HCT116 (cell line): Measurements from ENCODE around the gene IZUMO4. TPM values are rescaled to one million over a fixed set of nuclear protein-coding genes. Genes with fewer than 3 reads are reported as not detected.

ENCODE experiments used
- ATAC-seq: fragments of 200-7000 bp; cut with Tn5 transposase; 2 replicates; pipeline ENCODE4 v1.9.1; 2020; ENCODE audit warnings: mild to moderate bottlenecking, moderate library complexity
- BruUV-seq: library from RNA; stranded (reverse); fragments of 400-500 nt; replicated peaks from 2 replicates; lab custom pipeline; 2021; lab: Mats Ljungman, UMichigan
- CTCF ChIA-PET: fragments of 300-600 bp; sonication (Branson Sonifier 250); formaldehyde crosslinking; loops from one replicate; lab custom pipeline; 2021; ENCODE audit warnings: antibody characterized with exemption; lab: Charles Lee
- POLR2A ChIA-PET: fragments of 300-600, 350-600 bp; sonication (Branson Sonifier 250); formaldehyde crosslinking; loops from one replicate; lab custom pipeline; 2021; ENCODE audit warnings: antibody characterized with exemption; lab: Charles Lee
- RAD21 ChIA-PET, 2 experiments: fragments of 300-600 bp; sonication (Branson Sonifier 250); formaldehyde crosslinking; loops; one replicate each; lab custom pipeline; 2023; ENCODE audit warnings: low total read pairs in 2 of 2; ENCODE audit not compliant: uncharacterized antibody in 2 of 2, unreplicated experiment in 2 of 2, low non-redundant PET in 1 of 2; lab: Charles Lee
- DNase-seq: peaks from one replicate; pipeline ENCODE4 v3.0.0-alpha.2; 2010; ENCODE audit warnings: low read depth, low spot score
- H2AFZ ChIP-seq: fragments of 200-600 bp; shearing (Covaris generic), sonication (generic); 2 replicates; pipeline ENCODE4 v1.6.1; 2017; ENCODE audit warnings: low read depth, mixed run types, mixed read lengths, antibody characterized with exemption, low read length; ENCODE audit not compliant: poor library complexity, severe bottlenecking
- H3K27ac ChIP-seq: 2 replicates; pipeline ENCODE4 v1.5.1; 2012; ENCODE audit warnings: low read depth, low read length
- H3K27me3 ChIP-seq: fragments of 200-600 bp; sonication (generic); 2 replicates; pipeline ENCODE4 v1.6.1; 2016; ENCODE audit warnings: mixed run types, low read length, mixed read lengths; ENCODE audit not compliant: insufficient read depth
- H3K36me3 ChIP-seq, 2 experiments: fragments of 200-500 bp in 1 of 2; fragments of 200-600 bp in 1 of 2; sonication (Bioruptor generic) in 1 of 2; sonication (generic) in 1 of 2; 2 replicates each; pipeline versions ENCODE4 v1.5.1 to v1.6.1; 2014 to 2016; ENCODE audit warnings: low read length in 2 of 2, inconsistent platforms in 1 of 2, mixed read lengths in 1 of 2, mixed run types in 1 of 2; ENCODE audit not compliant: insufficient read depth in 2 of 2, control insufficient read depth in 1 of 2
- H3K4me1 ChIP-seq, 2 experiments: fragments of 200-600 bp in 1 of 2; sonication (generic) in 1 of 2; 2 replicates each; pipeline versions ENCODE4 v1.5.1 to v1.6.1; 2012 to 2017; ENCODE audit warnings: low read length in 2 of 2, inconsistent platforms in 1 of 2, mild to moderate bottlenecking in 1 of 2, mixed read lengths in 1 of 2, mixed run types in 1 of 2, moderate library complexity in 1 of 2; ENCODE audit not compliant: insufficient read depth in 2 of 2, control insufficient read depth in 1 of 2
- H3K4me2 ChIP-seq: fragments of 200-600 bp; sonication (generic); 2 replicates; pipeline ENCODE4 v1.6.1; 2017; ENCODE audit warnings: mixed run types, low read length, mixed read lengths
- H3K4me3 ChIP-seq, 2 experiments: fragments of 200-600 bp in 1 of 2; sonication (generic) in 1 of 2; replicated peaks in 1 of 2; 2 replicates each; pipeline ENCODE4 v1.5.1; 2011 to 2016; ENCODE audit warnings: low read length in 2 of 2, control low read depth in 1 of 2, low read depth in 1 of 2, mild to moderate bottlenecking in 1 of 2, mixed read lengths in 1 of 2, mixed run types in 1 of 2
- H3K79me2 ChIP-seq: fragments of 200-600 bp; sonication (generic); 2 replicates; pipeline ENCODE4 v1.6.1; 2017; ENCODE audit warnings: mild to moderate bottlenecking, mixed run types, low read length, moderate library complexity, mixed read lengths; ENCODE audit not compliant: insufficient read depth
- H3K9ac ChIP-seq: fragments of 200-600 bp; sonication (generic); 2 replicates; pipeline ENCODE4 v1.6.1; 2016; ENCODE audit warnings: low read length, mixed read lengths
- H3K9me2 ChIP-seq: fragments of 200-600 bp; sonication (generic), shearing (Covaris generic); 2 replicates; pipeline ENCODE4 v1.6.1; 2017; ENCODE audit warnings: mixed run types, mild to moderate bottlenecking, moderate library complexity; ENCODE audit not compliant: insufficient read depth
- H3K9me3 ChIP-seq, 2 experiments: fragments of 200-500 bp in 1 of 2; fragments of 200-600 bp in 1 of 2; sonication (Bioruptor generic) in 1 of 2; sonication (generic) in 1 of 2; 2 replicates each; pipeline ENCODE4 v1.6.1; 2014 to 2017; ENCODE audit warnings: low read length in 2 of 2, mixed read lengths in 2 of 2, inconsistent platforms in 1 of 2, low read depth in 1 of 2, mild to moderate bottlenecking in 1 of 2, mixed run types in 1 of 2, moderate library complexity in 1 of 2; ENCODE audit not compliant: control insufficient read depth in 1 of 2, insufficient read depth in 1 of 2
- H4K20me1 ChIP-seq: fragments of 200-600 bp; sonication (generic), shearing (Covaris generic); 2 replicates; pipeline ENCODE4 v1.6.1; 2017; ENCODE audit warnings: mixed run types, mild to moderate bottlenecking, moderate library complexity; ENCODE audit not compliant: insufficient read depth
- ATF3 ChIP-seq: IDR thresholded peaks from 2 replicates; pipeline ENCODE4 v1.6.1; 2012
- CEBPB ChIP-seq: IDR thresholded peaks from 2 replicates; pipeline ENCODE4 v1.6.1; 2012; ENCODE audit warnings: low read depth
- CTCF ChIP-seq, 3 experiments: fragments of 200-600 bp in 1 of 3; sonication (generic) in 1 of 3; IDR thresholded peaks in 2 of 3; conservative IDR thresholded peaks in 1 of 3; 2 replicates each; pipeline ENCODE4 v1.5.1; 2012 to 2017; ENCODE audit warnings: low read depth in 2 of 3, low read length in 2 of 3, antibody characterized with exemption in 1 of 3, borderline replicate concordance in 1 of 3, control low read depth in 1 of 3, mild to moderate bottlenecking in 1 of 3, mixed read lengths in 1 of 3, mixed run types in 1 of 3, moderate library complexity in 1 of 3; ENCODE audit not compliant: insufficient read depth in 1 of 3
- EGR1 ChIP-seq: IDR thresholded peaks from 2 replicates; pipeline ENCODE4 v1.6.1; 2012; ENCODE audit warnings: low read depth
- ELF1 ChIP-seq: IDR thresholded peaks from 2 replicates; pipeline ENCODE4 v1.6.1; 2012; ENCODE audit warnings: low read depth, borderline replicate concordance
- EZH2 ChIP-seq: fragments of 200-600 bp; sonication (generic); IDR thresholded peaks from 2 replicates; pipeline ENCODE4 v1.6.1; 2017; ENCODE audit warnings: antibody characterized with exemption, mixed run types
- REST ChIP-seq: IDR thresholded peaks from 2 replicates; pipeline ENCODE4 v1.6.1; 2012; ENCODE audit warnings: low read depth
- SIN3A ChIP-seq: IDR thresholded peaks from 2 replicates; pipeline ENCODE4 v1.6.1; 2012; ENCODE audit warnings: low read depth
- SP1 ChIP-seq: IDR thresholded peaks from 2 replicates; pipeline ENCODE4 v1.6.1; 2012; ENCODE audit warnings: low read depth
- ZFX ChIP-seq: fragments of 450-650 bp; IDR thresholded peaks from 2 replicates; pipeline ENCODE4 v1.6.1; 2017
- intact Hi-C: fragments of 100-400 bp; cut with micrococcal nuclease; formaldehyde crosslinking; loops from 2 replicates; pipeline ENCODE4 v1.10.0; 2022
- total RNA-seq: library from RNA; stranded (reverse); gene quantifications from one replicate; pipeline ENCODE4 v1.2.1, GENCODE V29; 2021; ENCODE audit not compliant: unreplicated experiment

The IZUMO4 gene
- total RNA-seq, 1 experiment from 2014 or later = 6.1 TPM

- Histone ChIP-seq H3K9me2 (no peaks in the 10 kb centered on the region), H3K27ac (no peak overlapping the region), H2AFZ (no peak overlapping the region), H3K4me3 (no peak overlapping the region), H3K79me2 (no peaks in the 10 kb centered on the region), H4K20me1 (no peaks in the 10 kb centered on the region), H3K4me1 (no peaks in the 10 kb centered on the region), H3K4me2 (no peak overlapping the region), H3K27me3 (no peaks in the 10 kb centered on the region), H3K9ac (no peak overlapping the region), H3K9me3 (no peaks in the 10 kb centered on the region), H3K36me3 (peaks cover 36 to 48% of the 10 kb centered on the region in 2 experiments; a peak in 3 of 4 replicates)
- no peak for ATAC-seq
- ChIA-PET POLR2A (no interaction called here), RAD21 (no interaction called here), CTCF (no interaction called here)
- BruUV-seq = no TSS peak
- intact Hi-C loops = no loop called here
- DNase-seq = no peak
- TF ChIP-seq CEBPB = no peak
- no peak for TF ChIP-seq EGR1
- no peak for TF ChIP-seq CTCF (IDR thresholded peaks at IDR 0.05 in 2 of 3, conservative IDR thresholded peaks at IDR 0.05 in 1 of 3; ENCODE audit: borderline replicate concordance in 1 of 3, insufficient read depth in 1 of 3, low read depth in 2 of 3, low read length in 2 of 3)
- TF ChIP-seq SP1 = no peak
These were observed 19.3 kb downstream of the IZUMO4 start for GRCh38 chr19:2115911-2116426.

GRCh38 chr19:2116507-2116906 lies 19.8 kb downstream of the IZUMO4 start:
- no peak for TF ChIP-seq CTCF (IDR thresholded peaks at IDR 0.05 in 2 of 3, conservative IDR thresholded peaks at IDR 0.05 in 1 of 3; ENCODE audit: borderline replicate concordance in 1 of 3, insufficient read depth in 1 of 3, low read depth in 2 of 3, low read length in 2 of 3)
- TF ChIP-seq ZFX = no peak
- TF ChIP-seq REST = no peak
- no peak for TF ChIP-seq SP1
- TF ChIP-seq EGR1 = no peak
- TF ChIP-seq SIN3A = no peak
- TF ChIP-seq ELF1 = no peak
- TF ChIP-seq ATF3 = no peak
- TF ChIP-seq EZH2 = no peak
- TF ChIP-seq, all 23 proteins: peak for 0
- no peaks in the 10 kb centered on the region for H3K9me2 ChIP-seq
- no peaks in the 10 kb centered on the region for H3K79me2 ChIP-seq
- H3K4me1 ChIP-seq = no peaks in the 10 kb centered on the region
- no peaks in the 10 kb centered on the region for H3K27me3 ChIP-seq
- intact Hi-C loops = no loop called here
- ATAC-seq (no peak), DNase-seq (no peak)
- H3K4me3 ChIP-seq = no peak overlapping the region
- ChIA-PET RAD21 (no interaction called here), POLR2A (no interaction called here), CTCF (no interaction called here)
- H4K20me1 ChIP-seq = no peaks in the 10 kb centered on the region
- peaks cover 36 to 53% of the 10 kb centered on the region in 2 experiments; a peak in 3 of 4 replicates for H3K36me3 ChIP-seq
- no peak overlapping the region for H2AFZ ChIP-seq
- no peak overlapping the region for H3K9ac ChIP-seq
- H3K4me2 ChIP-seq = no peak overlapping the region
- BruUV-seq = no TSS peak
- H3K9me3 ChIP-seq = no peaks in the 10 kb centered on the region
- no peak overlapping the region for H3K27ac ChIP-seq
